Measurements from ENCODE around the gene ENHO. TPM values are rescaled to one million over a fixed set of nuclear protein-coding genes. Genes with fewer than 3 reads are reported as not detected.

The ENHO gene
- polyA plus RNA-seq, 1 donor (not counting 4 experiments of a cell fraction or from before 2014, with no cell fraction given) = not detected

GRCh38 chr9:34490360-34490759 is 32.4 kb downstream of the ENHO start:
- Histone ChIP-seq H3K79me2 (ENCODE audit: control insufficient read depth, insufficient read depth, low read length) (no peaks in the 10 kb centered on the region), H3K9me3 (ENCODE audit: control insufficient read depth, low read depth, low read length) (no peaks in the 10 kb centered on the region), H3K9me1 (ENCODE audit: control insufficient read depth, extremely low read depth, insufficient read depth, low read length) (no peaks in the 10 kb centered on the region), H3K9ac (ENCODE audit: control insufficient read depth, extremely low read depth, insufficient read depth, low read length) (no peak overlapping the region), H3K4me1 (ENCODE audit: control insufficient read depth, extremely low read depth, insufficient read depth, low read length) (no peaks in the 10 kb centered on the region), H3K27ac (ENCODE audit: control insufficient read depth, insufficient read depth, low read length) (no peak overlapping the region), H3K27me3 (ENCODE audit: control insufficient read depth, extremely low read depth, insufficient read depth, low read length) (peaks cover 18% of the 10 kb centered on the region), H3K4me3 (ENCODE audit: control insufficient read depth in 2 of 3, extremely low read depth in 1 of 3, insufficient read depth in 2 of 3, low read depth in 1 of 3, low read length in 3 of 3) (no peak overlapping the region), H2AFZ (ENCODE audit: control insufficient read depth, low read length) (no peak overlapping the region), H3K36me3 (ENCODE audit: control insufficient read depth in 2 of 2, extremely low read depth in 1 of 2, insufficient read depth in 2 of 2, low read length in 2 of 2) (no peaks in the 10 kb centered on the region), H3K4me2 (ENCODE audit: control insufficient read depth, extremely low read depth, insufficient read depth, low read depth, low read length) (no peak overlapping the region), H4K20me1 (ENCODE audit: control insufficient read depth, extremely low read depth, insufficient read depth, low read length) (peaks cover 5% of the 10 kb centered on the region)
- TF ChIP-seq CTCF (optimal IDR thresholded peaks at IDR 0.05 in 1 of 3, IDR thresholded peaks at IDR 0.05 in 1 of 3, conservative IDR thresholded peaks at IDR 0.05 in 1 of 3; ENCODE audit: extremely low read depth in 1 of 3, insufficient read depth in 2 of 3, low read length in 3 of 3) (no peak), EZH2 (IDR thresholded peaks at IDR 0.05; ENCODE audit: low read length) (no peak)
- FAIRE-seq = no peak
- no peak for DNase-seq (ENCODE audit: low read depth, low spot score)
- dilution Hi-C loops (cut with MboI; ENCODE audit: extremely low pct_ligation_motif_present, low sequenced_read_pairs) = no loop called here

- dilution Hi-C loops (cut with MboI; ENCODE audit: extremely low pct_ligation_motif_present, low sequenced_read_pairs) = no loop called here
- FAIRE-seq (no peak), DNase-seq (ENCODE audit: low read depth, low spot score) (no peak)
- Histone ChIP-seq H3K27me3 (ENCODE audit: control insufficient read depth, extremely low read depth, insufficient read depth, low read length) (peaks cover 14% of the 10 kb centered on the region), H3K4me1 (ENCODE audit: control insufficient read depth, extremely low read depth, insufficient read depth, low read length) (no peaks in the 10 kb centered on the region), H3K4me2 (ENCODE audit: control insufficient read depth, extremely low read depth, insufficient read depth, low read depth, low read length) (no peak overlapping the region), H2AFZ (ENCODE audit: control insufficient read depth, low read length) (no peak overlapping the region), H3K79me2 (ENCODE audit: control insufficient read depth, insufficient read depth, low read length) (no peaks in the 10 kb centered on the region), H3K9ac (ENCODE audit: control insufficient read depth, extremely low read depth, insufficient read depth, low read length) (no peak overlapping the region), H3K27ac (ENCODE audit: control insufficient read depth, insufficient read depth, low read length) (no peak overlapping the region), H4K20me1 (ENCODE audit: control insufficient read depth, extremely low read depth, insufficient read depth, low read length) (no peaks in the 10 kb centered on the region), H3K9me3 (ENCODE audit: control insufficient read depth, low read depth, low read length) (no peaks in the 10 kb centered on the region), H3K4me3 (ENCODE audit: control insufficient read depth in 2 of 3, extremely low read depth in 1 of 3, insufficient read depth in 2 of 3, low read depth in 1 of 3, low read length in 3 of 3) (no peak overlapping the region), H3K36me3 (ENCODE audit: control insufficient read depth in 2 of 2, extremely low read depth in 1 of 2, insufficient read depth in 2 of 2, low read length in 2 of 2) (no peaks in the 10 kb centered on the region), H3K9me1 (ENCODE audit: control insufficient read depth, extremely low read depth, insufficient read depth, low read length) (no peaks in the 10 kb centered on the region)
- no peak for TF ChIP-seq CTCF (optimal IDR thresholded peaks at IDR 0.05 in 1 of 3, IDR thresholded peaks at IDR 0.05 in 1 of 3, conservative IDR thresholded peaks at IDR 0.05 in 1 of 3; ENCODE audit: extremely low read depth in 1 of 3, insufficient read depth in 2 of 3, low read length in 3 of 3)
- TF ChIP-seq EZH2 (IDR thresholded peaks at IDR 0.05; ENCODE audit: low read length) = no peak
These were observed 36.2 kb downstream of the ENHO start for GRCh38 chr9:34486572-34486971.

Data from keratinocyte (primary cell).